ENCODE results near the gene FRS3. TPM values are rescaled to one million over a fixed set of nuclear protein-coding genes. Genes with fewer than 3 reads are reported as not detected.

The FRS3 gene
- total and polyA plus RNA-seq, 2 of the 13 experiments (the other 11 are each of a cell fraction or from before 2014, with no cell fraction given): 3.0 to 7.4 TPM

- TF ChIP-seq PHF5A (CRISPR knock-in tag; IDR thresholded peaks at IDR 0.05; ENCODE audit: low read depth, unreplicated experiment) (peak; percentile 61), GMEB1 (CRISPR knock-in tag; IDR thresholded peaks at IDR 0.05; ENCODE audit: borderline replicate concordance) (peak; percentile 66; the same call in 1 of the 2 replicates), DZIP1 (CRISPR knock-in tag; IDR thresholded peaks at IDR 0.05) (no peak), MAFF (IDR thresholded peaks at IDR 0.05; ENCODE audit: low read depth, low read length) (no peak), HNF1B (CRISPR knock-in tag; IDR thresholded peaks at IDR 0.05) (peak; percentile 81; the same call in 1 of the 2 replicates), ARID2 (CRISPR knock-in tag; IDR thresholded peaks at IDR 0.05; ENCODE audit: borderline replicate concordance) (peak; percentile 77; the same call in 1 of the 2 replicates), DNMT1 (CRISPR knock-in tag; IDR thresholded peaks at IDR 0.05) (no peak), PRDM4 (CRISPR knock-in tag; IDR thresholded peaks at IDR 0.05; ENCODE audit: borderline replicate concordance) (no peak), GLI4 (CRISPR knock-in tag; IDR thresholded peaks at IDR 0.05; ENCODE audit: borderline replicate concordance) (no peak; the same call in 1 of the 2 replicates), ZBTB39 (CRISPR knock-in tag; IDR thresholded peaks at IDR 0.05) (no peak), HBP1 (CRISPR knock-in tag; IDR thresholded peaks at IDR 0.05; ENCODE audit: low read depth) (no peak; the same call in 1 of the 2 replicates), POLR2AphosphoS2 (IDR thresholded peaks at IDR 0.05; ENCODE audit: low read depth, low read length) (no peak), HOXA5 (CRISPR knock-in tag; IDR thresholded peaks at IDR 0.05) (peak; percentile 91)
These were observed 32.2 kb downstream of the FRS3 start, which contains the start of gene PGC (continued) for GRCh38 chr6:41747256-41748101.
